HepG2 (cell line): ENCODE data around the gene GHRH. TPM values are rescaled to one million over a fixed set of nuclear protein-coding genes. Genes with fewer than 3 reads are reported as not detected.

Source experiments
- ARID4A ChIP-seq: sonication (generic); formaldehyde crosslinking; IDR thresholded peaks from 2 replicates; pipeline ENCODE4 v1.5.0; 2020; ENCODE audit warnings: mild to moderate bottlenecking, missing genetic modification reagents, borderline replicate concordance
- CHD2 ChIP-seq: IDR thresholded peaks from 2 replicates; pipeline ENCODE4 v1.6.1; 2011; ENCODE audit warnings: low read depth, low read length, improper control_type of control experiment
- ERF ChIP-seq: IDR thresholded peaks from 2 replicates; pipeline ENCODE4 v1.6.1; 2018; ENCODE audit warnings: missing biosample characterization, missing genetic modification reagents
- HNF4A ChIP-seq: sonication (generic); formaldehyde crosslinking; IDR thresholded peaks from 2 replicates; pipeline ENCODE4 v1.4.0; 2020; ENCODE audit warnings: missing genetic modification reagents
- IRX3 ChIP-seq: sonication (generic); formaldehyde crosslinking; IDR thresholded peaks from 2 replicates; pipeline ENCODE4 v1.8.1; 2023; ENCODE audit warnings: mild to moderate bottlenecking, low read depth, missing genetic modification reagents, borderline replicate concordance
- ISL2 ChIP-seq: sonication (generic); formaldehyde crosslinking; IDR thresholded peaks from 2 replicates; pipeline ENCODE4 v1.5.0; 2020; ENCODE audit warnings: missing genetic modification reagents
- JUND ChIP-seq: sonication (generic); formaldehyde crosslinking; IDR thresholded peaks from 2 replicates; pipeline ENCODE4 v1.8.0; 2022; ENCODE audit warnings: mild to moderate bottlenecking, missing genetic modification reagents
- MAFF ChIP-seq: IDR thresholded peaks from 2 replicates; pipeline ENCODE4 v1.6.1; 2011; ENCODE audit warnings: low read depth, low read length, improper control_type of control experiment
- MED1 ChIP-seq: sonication (generic); formaldehyde crosslinking; IDR thresholded peaks from 2 replicates; pipeline ENCODE4 v1.4.0; 2020; ENCODE audit warnings: missing genetic modification reagents
- MEF2D ChIP-seq: sonication (generic); formaldehyde crosslinking; IDR thresholded peaks from 2 replicates; pipeline ENCODE4 v1.5.1; 2020; ENCODE audit warnings: mild to moderate bottlenecking, missing genetic modification reagents
- MTA1 ChIP-seq: sonication (generic); formaldehyde crosslinking; IDR thresholded peaks from 2 replicates; pipeline ENCODE4 v1.4.0; 2020; ENCODE audit warnings: missing genetic modification reagents, mild to moderate bottlenecking, borderline replicate concordance
- MYC ChIP-seq: sonication (generic); formaldehyde crosslinking; IDR thresholded peaks from 2 replicates; pipeline ENCODE4 v1.9.0; 2021; ENCODE audit warnings: missing genetic modification reagents, borderline replicate concordance
- NFRKB ChIP-seq: fragments of 450-650 bp; IDR thresholded peaks from 2 replicates; pipeline ENCODE4 v1.6.1; 2017
- RARG ChIP-seq: sonication (generic); formaldehyde crosslinking; IDR thresholded peaks from 2 replicates; pipeline ENCODE4 v1.4.0; 2020; ENCODE audit warnings: low read depth, mild to moderate bottlenecking, missing genetic modification reagents
- RBM22 ChIP-seq: fragments of 200-400 bp; formaldehyde crosslinking; optimal IDR thresholded peaks from 2 replicates; pipeline ENCODE3; 2017; ENCODE audit warnings: mild to moderate bottlenecking, low read length, moderate library complexity
- REPIN1 ChIP-seq: sonication (generic); formaldehyde crosslinking; IDR thresholded peaks from 2 replicates; pipeline ENCODE4 v1.8.0; 2022; ENCODE audit warnings: missing genetic modification reagents, low read depth, mild to moderate bottlenecking, borderline replicate concordance
- TRAFD1 ChIP-seq: sonication (generic); formaldehyde crosslinking; IDR thresholded peaks from 2 replicates; pipeline ENCODE4 v1.5.1; 2020; ENCODE audit warnings: missing genetic modification reagents, mild to moderate bottlenecking, borderline replicate concordance
- XRCC5 ChIP-seq: fragments of 200-400 bp; formaldehyde crosslinking; optimal IDR thresholded peaks from 2 replicates; pipeline ENCODE3; 2017; ENCODE audit warnings: mild to moderate bottlenecking, low read length
- ZNF205 ChIP-seq: IDR thresholded peaks from 2 replicates; pipeline ENCODE4 v1.6.1; 2018; ENCODE audit warnings: missing biosample characterization, missing genetic modification reagents
- ZNF224 ChIP-seq: sonication (generic); formaldehyde crosslinking; IDR thresholded peaks from 2 replicates; pipeline ENCODE4 v1.5.0; 2020; ENCODE audit warnings: mild to moderate bottlenecking, missing genetic modification reagents
- ZNF253 ChIP-seq: sonication (generic); formaldehyde crosslinking; IDR thresholded peaks from 2 replicates; pipeline ENCODE4 v1.8.0; 2022; ENCODE audit warnings: mild to moderate bottlenecking, missing genetic modification reagents, borderline replicate concordance
- ZNF430 ChIP-seq: sonication (generic); formaldehyde crosslinking; IDR thresholded peaks from 2 replicates; pipeline ENCODE4 v1.9.0; 2021; ENCODE audit warnings: mild to moderate bottlenecking, missing genetic modification reagents
- ZNF883 ChIP-seq: sonication (generic); formaldehyde crosslinking; IDR thresholded peaks from 2 replicates; pipeline ENCODE4 v1.5.1; 2020; ENCODE audit warnings: mild to moderate bottlenecking, missing genetic modification reagents; ENCODE audit errors: not compliant biosample characterization
- ZUFSP ChIP-seq: sonication (generic); formaldehyde crosslinking; IDR thresholded peaks from 2 replicates; pipeline ENCODE4 v1.9.0; 2021; ENCODE audit warnings: missing genetic modification reagents, mild to moderate bottlenecking, borderline replicate concordance
- polyA plus RNA-seq, 8 experiments: library from polyadenylated mRNA; depleted of rRNA in 3 of 8; stranded (reverse) in 7 of 8; unstranded in 1 of 8; fragments of >200 nt; fragmentation: Illumina TruSeq in 4 of 8; extraction: Trizol in 4 of 8; gene quantifications; 2 replicates each; pipeline versions ENCODE4 v1.2.1 to v1.2.3, GENCODE V29; 2011 to 2016; ENCODE audit warnings: low read depth in 4 of 8, missing spikeins in 1 of 8, mixed read lengths in 1 of 8; ENCODE audit not compliant: insufficient read depth in 1 of 8
- total RNA-seq, 5 experiments: library from RNA; depleted of rRNA; stranded (reverse); fragments of >200 nt; fragmentation: Illumina TruSeq; extraction: Trizol; gene quantifications; 2 replicates each; pipeline ENCODE4 v1.2.3, GENCODE V29; 2016; ENCODE audit warnings: low read depth in 1 of 5

The GHRH gene
- total and polyA plus RNA-seq, 2 of the 13 experiments (the other 11 are each of a cell fraction or from before 2014, with no cell fraction given): not detected

- no peak for TF ChIP-seq NFRKB
- TF ChIP-seq RARG (CRISPR knock-in tag): no peak
- TF ChIP-seq ERF (CRISPR knock-in tag): peak; percentile 40; the same call in 1 of the 2 replicates
- no peak for TF ChIP-seq ZUFSP (CRISPR knock-in tag)
- TF ChIP-seq MED1 (CRISPR knock-in tag): 0 out of 2 replicates have a peak, but pooled peaks have one; percentile 20
- TF ChIP-seq RBM22: no peak
- TF ChIP-seq CHD2: no peak
- no peak for TF ChIP-seq ZNF253 (CRISPR knock-in tag)
- TF ChIP-seq REPIN1: no peak
- no peak for TF ChIP-seq JUND (CRISPR knock-in tag)
- peak; percentile 14 for TF ChIP-seq ZNF883 (CRISPR knock-in tag)
- TF ChIP-seq ARID4A (CRISPR knock-in tag): peak; percentile 40; the same call in 1 of the 2 replicates
- TF ChIP-seq TRAFD1 (CRISPR knock-in tag): no peak
- TF ChIP-seq IRX3: no peak
- TF ChIP-seq ZNF205 (CRISPR knock-in tag): no peak
- peak; percentile 65 for TF ChIP-seq ZNF224 (CRISPR knock-in tag)
- TF ChIP-seq XRCC5: no peak
- peak; percentile 30; the same call in 1 of the 2 replicates for TF ChIP-seq HNF4A (CRISPR knock-in tag)
- TF ChIP-seq MAFF: no peak
- TF ChIP-seq MTA1 (CRISPR knock-in tag): no peak
- no peak for TF ChIP-seq ISL2 (CRISPR knock-in tag)
- peak; percentile 75; the same call in 1 of the 2 replicates for TF ChIP-seq MYC
- TF ChIP-seq ZNF430 (CRISPR knock-in tag): no peak
- TF ChIP-seq MEF2D: peak; percentile 61; the same call in 1 of the 2 replicates
These were observed 15.1 kb upstream of the GHRH start (continued) for GRCh38 chr20:37276494-37277252.
